ENCODE data around the gene TRNP1. TPM values are rescaled to one million over a fixed set of nuclear protein-coding genes. Genes with fewer than 3 reads are reported as not detected.
A peak's percentile ranks its signal among the peaks of the same experiment; 100 is the strongest.

TRNP1 gene
- total and polyA plus RNA-seq, 2 of the 4 experiments (the other 2 are of a cell fraction): 63.3 to 91.6 TPM

DNA sequence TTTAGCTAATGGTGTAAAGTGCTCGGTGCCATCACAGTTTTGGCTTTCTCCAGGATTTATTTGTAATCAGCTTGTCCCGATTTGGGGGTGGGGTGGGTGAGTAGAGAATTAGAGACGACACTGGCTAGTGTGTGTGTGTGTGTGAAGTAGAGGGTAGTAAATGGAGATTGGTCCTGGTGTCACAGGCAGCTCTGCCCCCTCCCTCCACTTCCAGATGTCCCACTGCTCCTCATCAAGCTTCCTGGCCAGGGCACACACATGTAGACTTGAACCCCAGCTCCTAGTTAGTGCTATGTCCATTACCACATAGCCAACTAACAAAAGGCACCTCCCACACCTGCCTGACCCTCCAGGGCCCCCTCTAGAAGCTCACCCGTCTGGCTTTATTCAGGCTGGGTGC is 3.2 kb downstream of the TRNP1 start:
- Histone ChIP-seq H2BK15ac (ENCODE audit: low read depth, low read length) (no peak overlapping the region), H3K9me3 (ENCODE audit: control insufficient read depth, insufficient read depth, low read length) (no peaks in the 10 kb centered on the region), H3K4me3 (ENCODE audit: insufficient read depth, low read depth, low read length) (no peak overlapping the region), H4K91ac (ENCODE audit: insufficient read depth, low read depth, low read length) (no peak overlapping the region), H3K4me1 (ENCODE audit: control insufficient read depth, insufficient read depth, low read length) (peaks cover 49% of the 10 kb centered on the region), H3K18ac (ENCODE audit: low read depth, low read length) (no peak overlapping the region), H2AFZ (replicated peaks; ENCODE audit: low read length, poor library complexity) (no peak overlapping the region), H2AK9ac (replicated peaks; ENCODE audit: low read depth, low read length, poor library complexity) (no peak overlapping the region), H3K36me3 (ENCODE audit: control insufficient read depth, insufficient read depth, low read length) (peaks cover 15% of the 10 kb centered on the region; the same call in 1 of the 2 replicates), H2BK20ac (ENCODE audit: low read depth, low read length) (no peak overlapping the region; the same call in 1 of the 2 replicates), H2BK5ac (ENCODE audit: low read depth, low read length, poor library complexity, severe bottlenecking) (peak overlapping the region; percentile 47), H3K23ac (ENCODE audit: low read depth, low read length) (peak overlapping the region; percentile 86), H3K4ac (ENCODE audit: low read depth, low read length) (peak overlapping the region; percentile 52; the same call in 1 of the 2 replicates), H3K4me2 (ENCODE audit: low read depth, low read length) (peak overlapping the region; percentile 85), H2AK5ac (ENCODE audit: low read depth, low read length) (peak overlapping the region; percentile 44), H3K9me1 (ENCODE audit: insufficient read depth, low read length) (peaks cover 22% of the 10 kb centered on the region), H3K79me1 (ENCODE audit: low read depth in 1 of 2, low read length in 2 of 2) (peaks cover 21 to 66% of the 10 kb centered on the region in 2 experiments; a peak in 3 of 4 replicates), H3K9ac (ENCODE audit: low read depth, low read length) (0 out of 2 replicates have a peak overlapping the region, but pooled peaks have one; percentile 9), H2BK120ac (ENCODE audit: low read depth, low read length) (no peak overlapping the region), H3K14ac (replicated peaks; ENCODE audit: low read depth, low read length) (peak overlapping the region; percentile 20), H4K8ac (ENCODE audit: low read depth in 2 of 2, low read length in 2 of 2) (0 out of 4 replicates have a peak overlapping the region, but pooled peaks of 1 of the 2 experiments have one; percentile 26), H3K27me3 (ENCODE audit: control insufficient read depth, insufficient read depth, low read length) (no peaks in the 10 kb centered on the region), H4K20me1 (ENCODE audit: insufficient read depth, low read length) (peaks cover 30% of the 10 kb centered on the region), H3K27ac (ENCODE audit: insufficient read depth, low read length) (peak overlapping the region; percentile 8; the same call in 1 of the 2 replicates), H4K5ac (ENCODE audit: low read depth, low read length) (no peak overlapping the region), H3K56ac (ENCODE audit: extremely low read depth, insufficient read depth, low read length) (no peak overlapping the region)
- ChIA-PET CTCF (interaction anchor here (0.6 to 1.6 kb wide), 5 partner anchors 44 to 106 kb away, joined by 3 to 7 read pairs (median 3); partner anchors contain the start of gene GPN2), POLR2A (ENCODE audit: unreplicated experiment) (interaction anchor here (0.5 to 1.0 kb wide), 3 partner anchors 27 to 303 kb away, joined by 3 to 10 read pairs (median 4); partner anchors contain the start of gene GPATCH3)
- intact Hi-C loops (cut with micrococcal nuclease): loop anchor here (1.0 to 2.0 kb wide), 3 partner anchors 30 to 101 kb away; no protein-coding TSS in a partner anchor
- in situ Hi-C loops (cut with MboI; ENCODE audit: low sequenced_read_pairs): loop anchor here (5.0 kb wide), 1 partner anchor 101 kb away; no protein-coding TSS in a partner anchor
- dilution Hi-C loops (cut with HindIII; ENCODE audit: low sequenced_read_pairs, unreplicated experiment): no loop called here
- ATAC-seq (ENCODE audit: low read depth) (no peak), DNase-seq (no peak)
- BruUV-seq (replicated peaks): no TSS peak
- WGBS, 2 experiments (ENCODE audit: extremely low coverage in 2 of 2, insufficient read length in 1 of 2): no CpG with 5 or more reads among the region's 4 CpGs
- TF ChIP-seq MXI1 (IDR thresholded peaks at IDR 0.05; ENCODE audit: borderline replicate concordance, low read depth, low read length): no peak
- no peak for TF ChIP-seq POLR2A (IDR thresholded peaks at IDR 0.05; ENCODE audit: low read depth, low read length)
- TF ChIP-seq CEBPB (IDR thresholded peaks at IDR 0.05; ENCODE audit: low read depth, low read length): no peak
- TF ChIP-seq RFX5 (IDR thresholded peaks at IDR 0.05; ENCODE audit: low read depth, low read length): no peak
- no peak for TF ChIP-seq SMC3 (IDR thresholded peaks at IDR 0.05; ENCODE audit: low read depth, low read length)
- no peak for TF ChIP-seq MAZ (IDR thresholded peaks at IDR 0.05; ENCODE audit: borderline replicate concordance, low read depth, low read length)
- TF ChIP-seq RCOR1 (IDR thresholded peaks at IDR 0.05; ENCODE audit: insufficient replicate concordance, low read length): no peak
- no peak for TF ChIP-seq CHD1 (IDR thresholded peaks at IDR 0.05; ENCODE audit: low read depth, low read length)
- no peak for TF ChIP-seq NFE2L2 (IDR thresholded peaks at IDR 0.05; ENCODE audit: low read depth, low read length)
- TF ChIP-seq, protein P1, sequence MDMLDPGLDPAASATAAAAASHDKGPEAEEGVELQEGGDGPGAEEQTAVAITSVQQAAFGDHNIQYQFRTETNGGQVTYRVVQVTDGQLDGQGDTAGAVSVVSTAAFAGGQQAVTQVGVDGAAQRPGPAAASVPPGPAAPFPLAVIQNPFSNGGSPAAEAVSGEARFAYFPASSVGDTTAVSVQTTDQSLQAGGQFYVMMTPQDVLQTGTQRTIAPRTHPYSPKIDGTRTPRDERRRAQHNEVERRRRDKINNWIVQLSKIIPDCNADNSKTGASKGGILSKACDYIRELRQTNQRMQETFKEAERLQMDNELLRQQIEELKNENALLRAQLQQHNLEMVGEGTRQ (IDR thresholded peaks at IDR 0.05; ENCODE audit: low read depth, low read length): no peak
- no peak for TF ChIP-seq FOS (IDR thresholded peaks at IDR 0.05; ENCODE audit: low read depth, low read length)
- TF ChIP-seq RAD21 (IDR thresholded peaks at IDR 0.05; ENCODE audit: low read length): no peak
- TF ChIP-seq BHLHE40 (IDR thresholded peaks at IDR 0.05; ENCODE audit: low read depth, low read length): no peak
- no peak for TF ChIP-seq CTCF (conservative IDR thresholded peaks at IDR 0.05; ENCODE audit: low read depth, low read length)
- no peak for TF ChIP-seq ELK1 (IDR thresholded peaks at IDR 0.05; ENCODE audit: borderline replicate concordance, low read depth, low read length)
- no peak for TF ChIP-seq MAFK (IDR thresholded peaks at IDR 0.05; ENCODE audit: low read depth, low read length)
